Measurements from ENCODE around the gene HSPB1. TPM values are rescaled to one million over a fixed set of nuclear protein-coding genes. Genes with fewer than 3 reads are reported as not detected.

HSPB1 gene
- total and polyA plus RNA-seq, 2 of the 13 experiments (the other 11 are each of a cell fraction or from before 2014, with no cell fraction given): 21.0 to 38.6 TPM

GRCh38 chr7:76259124-76260093, 43.1 kb upstream of the HSPB1 start (continued):
- TF ChIP-seq MAZ (IDR thresholded peaks at IDR 0.05; ENCODE audit: borderline replicate concordance, low read depth, low read length) (no peak), MAZ (CRISPR knock-in tag; IDR thresholded peaks at IDR 0.05; ENCODE audit: low read depth) (peak; percentile 30; the same call in 1 of the 2 replicates), ZBTB7B (CRISPR knock-in tag; IDR thresholded peaks at IDR 0.05) (no peak), SUZ12 (IDR thresholded peaks at IDR 0.05; ENCODE audit: low read depth, low read length) (no peak), BCL6 (CRISPR knock-in tag; IDR thresholded peaks at IDR 0.05) (no peak), ARID5B (CRISPR knock-in tag; IDR thresholded peaks at IDR 0.05) (no peak), NFKB2 (CRISPR knock-in tag; IDR thresholded peaks at IDR 0.05; ENCODE audit: borderline replicate concordance) (peak; percentile 23; the same call in 1 of the 2 replicates), FOSL2 (CRISPR knock-in tag; IDR thresholded peaks at IDR 0.05) (no peak)

All from HepG2 (cell line).